Ovary (tissue), 3 donors: ENCODE measurements around the gene TMEM272.

ENCODE experiments used
- EP300 ChIP-seq: sonication (generic); formaldehyde crosslinking; IDR thresholded peaks from one replicate; pipeline ENCODE4 v1.6.1; 2017; ENCODE audit warnings: antibody characterized with exemption
- POLR2A ChIP-seq: fragments of 450-650 bp; IDR thresholded peaks from one replicate; pipeline ENCODE4 v1.6.1; 2017; ENCODE audit warnings: antibody characterized with exemption, mild to moderate bottlenecking, moderate library complexity
- TF ChIP-seq, protein P1 (sequence below), 3 donors: fragments of 450-650 bp in 2 of 3; fragments of 200-600 bp in 1 of 3; IDR thresholded peaks; one replicate each; pipeline versions ENCODE4 v1.5.1 to v1.8.0; 2016 to 2022; ENCODE audit warnings: antibody characterized with exemption in 3 of 3, mild to moderate bottlenecking in 1 of 3
- donor health status: DM: no; HTN: no; CAD: no.

DNA sequence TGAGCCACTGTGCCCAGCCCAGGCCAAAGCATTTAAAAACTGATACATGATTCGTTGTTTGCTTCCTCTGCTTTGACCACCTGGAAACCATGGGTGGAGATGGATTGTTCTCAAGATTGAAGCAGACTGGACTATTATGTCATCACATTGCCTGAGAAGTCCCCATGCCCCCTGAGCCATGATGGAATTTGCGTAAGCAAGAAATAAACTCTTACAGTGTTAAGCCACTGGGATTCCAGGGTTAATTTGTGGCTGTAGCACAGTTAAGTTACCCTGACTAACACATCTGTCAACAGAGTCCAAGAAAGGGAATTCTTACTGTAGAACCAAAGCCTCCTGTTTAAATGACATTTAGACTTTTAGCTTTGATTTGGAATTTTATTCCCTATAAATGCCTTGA, 21.6 kb downstream of the TMEM272 start:
- TF ChIP-seq, protein P1, sequence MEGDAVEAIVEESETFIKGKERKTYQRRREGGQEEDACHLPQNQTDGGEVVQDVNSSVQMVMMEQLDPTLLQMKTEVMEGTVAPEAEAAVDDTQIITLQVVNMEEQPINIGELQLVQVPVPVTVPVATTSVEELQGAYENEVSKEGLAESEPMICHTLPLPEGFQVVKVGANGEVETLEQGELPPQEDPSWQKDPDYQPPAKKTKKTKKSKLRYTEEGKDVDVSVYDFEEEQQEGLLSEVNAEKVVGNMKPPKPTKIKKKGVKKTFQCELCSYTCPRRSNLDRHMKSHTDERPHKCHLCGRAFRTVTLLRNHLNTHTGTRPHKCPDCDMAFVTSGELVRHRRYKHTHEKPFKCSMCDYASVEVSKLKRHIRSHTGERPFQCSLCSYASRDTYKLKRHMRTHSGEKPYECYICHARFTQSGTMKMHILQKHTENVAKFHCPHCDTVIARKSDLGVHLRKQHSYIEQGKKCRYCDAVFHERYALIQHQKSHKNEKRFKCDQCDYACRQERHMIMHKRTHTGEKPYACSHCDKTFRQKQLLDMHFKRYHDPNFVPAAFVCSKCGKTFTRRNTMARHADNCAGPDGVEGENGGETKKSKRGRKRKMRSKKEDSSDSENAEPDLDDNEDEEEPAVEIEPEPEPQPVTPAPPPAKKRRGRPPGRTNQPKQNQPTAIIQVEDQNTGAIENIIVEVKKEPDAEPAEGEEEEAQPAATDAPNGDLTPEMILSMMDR (IDR thresholded peaks at IDR 0.05), result no peak
- TF ChIP-seq POLR2A (no peak), EP300 (no peak)
